Trophoblast cell (in vitro differentiated cells and primary cell): ENCODE measurements around the gene RAET1L.

ENCODE experiments used
- DNase-seq, 2 donors: peaks; one replicate each; pipeline ENCODE4 v3.0.0-alpha.2; 2016
- H2AFZ ChIP-seq: 2 replicates; pipeline ENCODE4 v1.6.1; 2013; ENCODE audit warnings: low read length, moderate library complexity, mild to moderate bottlenecking; ENCODE audit not compliant: insufficient read depth, poor library complexity
- H2AK5ac ChIP-seq: 2 replicates; pipeline ENCODE4 v1.6.1; 2013; ENCODE audit warnings: mild to moderate bottlenecking, low read length
- H2BK120ac ChIP-seq: 2 replicates; pipeline ENCODE4 v1.6.1; 2013; ENCODE audit warnings: low read length, mild to moderate bottlenecking, moderate library complexity; ENCODE audit not compliant: insufficient read depth, poor library complexity
- H2BK12ac ChIP-seq: 2 replicates; pipeline ENCODE4 v1.6.1; 2013; ENCODE audit warnings: mild to moderate bottlenecking, low read length, moderate library complexity
- H2BK5ac ChIP-seq: 2 replicates; pipeline ENCODE4 v1.6.1; 2013; ENCODE audit warnings: low read length, low read depth, moderate library complexity, mild to moderate bottlenecking; ENCODE audit not compliant: poor library complexity
- H3K14ac ChIP-seq: 2 replicates; pipeline ENCODE4 v1.6.1; 2013; ENCODE audit warnings: mild to moderate bottlenecking, low read length
- H3K18ac ChIP-seq: 2 replicates; pipeline ENCODE4 v1.6.1; 2013; ENCODE audit warnings: mild to moderate bottlenecking, low read length
- H3K23ac ChIP-seq: 2 replicates; pipeline ENCODE4 v1.6.1; 2013; ENCODE audit warnings: low read length
- H3K27ac ChIP-seq: 2 replicates; pipeline ENCODE4 v1.5.1; 2013; ENCODE audit warnings: low read depth, mild to moderate bottlenecking, inconsistent platforms, low read length, moderate library complexity
- H3K27me3 ChIP-seq: 2 replicates; pipeline ENCODE4 v1.6.1; 2013; ENCODE audit warnings: inconsistent platforms, mild to moderate bottlenecking, low read length, moderate library complexity; ENCODE audit not compliant: insufficient read depth
- H3K36me3 ChIP-seq, 2 experiments: 1 replicate in 1 of 2; 2 replicates in 1 of 2; pipeline ENCODE4 v1.6.1; 2013; ENCODE audit warnings: low read length in 2 of 2, mild to moderate bottlenecking in 2 of 2, moderate library complexity in 1 of 2; ENCODE audit not compliant: insufficient read depth in 2 of 2, control insufficient read depth in 1 of 2
- H3K4ac ChIP-seq: 2 replicates; pipeline ENCODE4 v1.6.1; 2013; ENCODE audit warnings: low read depth, mild to moderate bottlenecking, low read length, moderate library complexity
- H3K4me1 ChIP-seq, 2 experiments: 1 replicate in 1 of 2; 2 replicates in 1 of 2; pipeline ENCODE4 v1.6.1; 2013; ENCODE audit warnings: low read length in 2 of 2, mild to moderate bottlenecking in 2 of 2, moderate library complexity in 1 of 2; ENCODE audit not compliant: insufficient read depth in 2 of 2, control insufficient read depth in 1 of 2
- H3K4me2 ChIP-seq: 2 replicates; pipeline ENCODE4 v1.6.1; 2013; ENCODE audit warnings: inconsistent platforms, mild to moderate bottlenecking, low read length, moderate library complexity
- H3K4me3 ChIP-seq: 2 replicates; pipeline ENCODE4 v1.5.1; 2013; ENCODE audit warnings: mild to moderate bottlenecking, low read depth, low read length, inconsistent platforms
- H3K79me1 ChIP-seq: one replicate; pipeline ENCODE4 v1.6.1; 2013; ENCODE audit warnings: low read length
- H3K79me2 ChIP-seq: 2 replicates; pipeline ENCODE4 v1.6.1; 2013; ENCODE audit warnings: low read length, mild to moderate bottlenecking; ENCODE audit not compliant: control insufficient read depth, insufficient read depth, poor library complexity
- H3K9ac ChIP-seq: 2 replicates; pipeline ENCODE4 v1.6.1; 2013; ENCODE audit warnings: mild to moderate bottlenecking, low read length
- H3K9me3 ChIP-seq: 2 replicates; pipeline ENCODE4 v1.6.1; 2013; ENCODE audit warnings: low read depth, mild to moderate bottlenecking, control low read depth, inconsistent platforms, low read length; ENCODE audit not compliant: insufficient read depth
- H4K12ac ChIP-seq: 2 replicates; pipeline ENCODE4 v1.6.1; 2013; ENCODE audit warnings: low read depth, mild to moderate bottlenecking, low read length, moderate library complexity
- H4K8ac ChIP-seq: 2 replicates; pipeline ENCODE4 v1.6.1; 2013; ENCODE audit warnings: low read depth, mild to moderate bottlenecking, low read length, moderate library complexity
- H4K91ac ChIP-seq: one replicate; pipeline ENCODE4 v1.6.1; 2013; ENCODE audit warnings: low read depth, mild to moderate bottlenecking, low read length, moderate library complexity
- WGBS: extraction: QIAGEN DNeasy Blood & Tissue Kit; methylation state at CpG from one replicate; pipeline ENCODE4 v1.1.7; 2013; ENCODE audit warnings: missing lambda C conversion rate; ENCODE audit not compliant: insufficient read length, insufficient coverage; ENCODE audit errors: extremely low coverage; 5-methylcytosine and 5-hydroxymethylcytosine counted together

RAET1L gene

GRCh38 chr6:149988550-149989346 lies 36.6 kb downstream of the RAET1L start:
- H4K12ac ChIP-seq, result no peak overlapping the region
- no peak overlapping the region for H2BK5ac ChIP-seq
- H4K8ac ChIP-seq, result no peak overlapping the region
- H4K91ac ChIP-seq, result no peak overlapping the region
- H3K18ac ChIP-seq, result no peak overlapping the region
- H3K27me3 ChIP-seq, result peaks cover 65% of the 10 kb centered on the region
- no peaks in the 10 kb centered on the region for H3K79me2 ChIP-seq
- peaks cover 0 to 2% of the 10 kb centered on the region in 2 experiments for H3K4me1 ChIP-seq
- H2AFZ ChIP-seq, result no peak overlapping the region
- H3K9ac ChIP-seq, result no peak overlapping the region
- no peak overlapping the region for H2BK12ac ChIP-seq
- H3K4me3 ChIP-seq, result no peak overlapping the region
- no peak overlapping the region for H3K4ac ChIP-seq
- no peak overlapping the region for H3K27ac ChIP-seq
- H3K36me3 ChIP-seq, result peaks cover 0 to 2% of the 10 kb centered on the region in 2 experiments
- no peaks in the 10 kb centered on the region for H3K79me1 ChIP-seq
- H3K23ac ChIP-seq, result no peak overlapping the region
- no peak overlapping the region for H3K4me2 ChIP-seq
- H3K14ac ChIP-seq, result no peak overlapping the region
- WGBS, result no CpG with 5 or more reads among the region's 17 CpGs
- no peak for DNase-seq
- no peak overlapping the region for H2AK5ac ChIP-seq
- no peak overlapping the region for H2BK120ac ChIP-seq
- H3K9me3 ChIP-seq, result peaks cover 12% of the 10 kb centered on the region

DNA sequence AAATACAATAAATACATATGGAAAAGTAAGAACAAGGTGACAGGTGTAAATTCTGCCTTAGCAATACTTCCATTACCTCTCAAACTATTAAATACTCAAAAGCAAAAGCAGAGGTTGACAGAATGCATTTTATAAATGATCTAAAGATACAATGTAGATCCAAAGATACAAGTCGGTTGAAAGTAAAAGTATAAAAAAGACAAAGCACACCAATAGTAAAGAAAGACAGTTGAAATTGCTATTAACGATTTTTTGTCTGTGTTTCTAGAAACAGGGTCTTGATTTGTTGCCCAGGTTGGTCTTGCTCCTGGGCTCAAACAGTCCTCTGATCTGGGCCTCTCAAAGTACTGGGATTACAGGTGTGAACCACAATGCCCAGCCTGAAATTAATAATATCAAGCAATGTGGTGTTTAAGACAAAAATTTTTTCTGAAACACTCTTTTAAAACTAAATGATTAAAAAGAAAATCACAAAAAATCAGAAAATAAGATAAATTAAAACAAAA lies 37.7 kb downstream of the RAET1L start:
- H4K91ac ChIP-seq, result no peak overlapping the region
- no peak overlapping the region for H2BK5ac ChIP-seq
- no peaks in the 10 kb centered on the region for H3K79me2 ChIP-seq
- H3K9ac ChIP-seq, result no peak overlapping the region
- H3K9me3 ChIP-seq, result peaks cover 12% of the 10 kb centered on the region
- H2AFZ ChIP-seq, result no peak overlapping the region
- H3K36me3 ChIP-seq, result peaks cover 0 to 2% of the 10 kb centered on the region in 2 experiments
- H2AK5ac ChIP-seq, result no peak overlapping the region
- no peak overlapping the region for H3K4ac ChIP-seq
- H3K27me3 ChIP-seq, result peaks cover 65% of the 10 kb centered on the region
- no peak overlapping the region for H3K4me2 ChIP-seq
- no peak overlapping the region for H3K14ac ChIP-seq
- H2BK120ac ChIP-seq, result no peak overlapping the region
- no peak overlapping the region for H4K8ac ChIP-seq
- no peak overlapping the region for H3K23ac ChIP-seq
- H3K18ac ChIP-seq, result no peak overlapping the region
- H3K79me1 ChIP-seq, result no peaks in the 10 kb centered on the region
- no peak overlapping the region for H3K4me3 ChIP-seq
- H3K27ac ChIP-seq, result no peak overlapping the region
- H4K12ac ChIP-seq, result no peak overlapping the region
- H2BK12ac ChIP-seq, result no peak overlapping the region
- no CpG with 5 or more reads among the region's 2 CpGs for WGBS
- H3K4me1 ChIP-seq, result peaks cover 0 to 2% of the 10 kb centered on the region in 2 experiments
- no peak for DNase-seq

DNA sequence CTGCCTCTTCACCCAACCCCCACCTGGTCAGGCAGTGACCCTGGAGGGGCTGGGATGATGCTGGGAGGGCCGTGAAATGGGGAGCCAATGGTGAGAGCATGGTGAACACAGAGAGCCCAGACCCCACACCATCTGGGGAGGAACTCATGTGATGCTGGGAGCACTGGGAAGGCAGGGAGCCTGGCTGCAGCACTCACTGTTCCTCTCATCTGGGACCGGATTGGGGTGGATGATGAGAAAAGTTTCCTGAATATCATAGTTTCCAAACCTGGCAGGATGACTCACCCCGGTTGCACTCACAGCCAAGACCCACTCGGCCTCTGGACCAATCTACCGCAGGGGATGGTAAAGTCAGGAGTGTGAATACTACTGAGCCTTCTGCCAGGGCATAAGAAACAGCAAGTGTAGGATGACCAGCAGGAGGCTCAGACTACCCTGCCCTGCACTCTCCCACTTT lies 39.8 kb downstream of the RAET1L start:
- no peak overlapping the region for H3K27ac ChIP-seq
- H3K27me3 ChIP-seq, result peaks cover 52% of the 10 kb centered on the region
- no peak overlapping the region for H3K4me3 ChIP-seq
- H2BK120ac ChIP-seq, result no peak overlapping the region
- no peaks in the 10 kb centered on the region for H3K4me1 ChIP-seq
- no peak overlapping the region for H2BK12ac ChIP-seq
- no peak overlapping the region for H3K9ac ChIP-seq
- WGBS, result no CpG with 5 or more reads among the region's 5 CpGs
- H3K36me3 ChIP-seq, result peaks cover 0 to 2% of the 10 kb centered on the region in 2 experiments
- H3K14ac ChIP-seq, result no peak overlapping the region
- no peak overlapping the region for H3K23ac ChIP-seq
- no peak overlapping the region for H3K4ac ChIP-seq
- no peak overlapping the region for H3K18ac ChIP-seq
- H4K8ac ChIP-seq, result no peak overlapping the region
- no peak overlapping the region for H4K12ac ChIP-seq
- DNase-seq, result no peak
- no peaks in the 10 kb centered on the region for H3K79me2 ChIP-seq
- no peak overlapping the region for H4K91ac ChIP-seq
- H2AK5ac ChIP-seq, result no peak overlapping the region
- H2AFZ ChIP-seq, result no peak overlapping the region
- H2BK5ac ChIP-seq, result no peak overlapping the region
- H3K79me1 ChIP-seq, result no peaks in the 10 kb centered on the region
- H3K9me3 ChIP-seq, result peaks cover 12% of the 10 kb centered on the region
- H3K4me2 ChIP-seq, result no peak overlapping the region

- no peak overlapping the region for H3K27ac ChIP-seq
- no peak overlapping the region for H4K91ac ChIP-seq
- no peak overlapping the region for H3K4ac ChIP-seq
- H2AK5ac ChIP-seq, result no peak overlapping the region
- no peak for DNase-seq
- H2BK120ac ChIP-seq, result no peak overlapping the region
- H3K4me1 ChIP-seq, result no peaks in the 10 kb centered on the region
- no peak overlapping the region for H2BK5ac ChIP-seq
- peak overlapping the region; percentile 41 for H3K9ac ChIP-seq
- no peaks in the 10 kb centered on the region for H3K79me2 ChIP-seq
- H2AFZ ChIP-seq, result no peak overlapping the region
- H4K12ac ChIP-seq, result no peak overlapping the region
- H3K79me1 ChIP-seq, result no peaks in the 10 kb centered on the region
- peaks cover 45% of the 10 kb centered on the region for H3K27me3 ChIP-seq
- H3K4me3 ChIP-seq, result no peak overlapping the region
- H3K9me3 ChIP-seq, result peaks cover 10% of the 10 kb centered on the region
- no peak overlapping the region for H4K8ac ChIP-seq
- no peak overlapping the region for H2BK12ac ChIP-seq
- peaks cover 0 to 2% of the 10 kb centered on the region in 2 experiments for H3K36me3 ChIP-seq
- no peak overlapping the region for H3K18ac ChIP-seq
- no peak overlapping the region for H3K23ac ChIP-seq
- WGBS, result no CpG with 5 or more reads among the region's 5 CpGs
- H3K14ac ChIP-seq, result no peak overlapping the region
- H3K4me2 ChIP-seq, result no peak overlapping the region
These were observed 40.6 kb downstream of the RAET1L start for GRCh38 chr6:149984773-149985172.
